Measurements from ENCODE around the gene PIPOX.
A peak's percentile ranks its signal among the peaks of the same experiment; 100 is the strongest.

PIPOX gene, protein sequence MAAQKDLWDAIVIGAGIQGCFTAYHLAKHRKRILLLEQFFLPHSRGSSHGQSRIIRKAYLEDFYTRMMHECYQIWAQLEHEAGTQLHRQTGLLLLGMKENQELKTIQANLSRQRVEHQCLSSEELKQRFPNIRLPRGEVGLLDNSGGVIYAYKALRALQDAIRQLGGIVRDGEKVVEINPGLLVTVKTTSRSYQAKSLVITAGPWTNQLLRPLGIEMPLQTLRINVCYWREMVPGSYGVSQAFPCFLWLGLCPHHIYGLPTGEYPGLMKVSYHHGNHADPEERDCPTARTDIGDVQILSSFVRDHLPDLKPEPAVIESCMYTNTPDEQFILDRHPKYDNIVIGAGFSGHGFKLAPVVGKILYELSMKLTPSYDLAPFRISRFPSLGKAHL

DNA sequence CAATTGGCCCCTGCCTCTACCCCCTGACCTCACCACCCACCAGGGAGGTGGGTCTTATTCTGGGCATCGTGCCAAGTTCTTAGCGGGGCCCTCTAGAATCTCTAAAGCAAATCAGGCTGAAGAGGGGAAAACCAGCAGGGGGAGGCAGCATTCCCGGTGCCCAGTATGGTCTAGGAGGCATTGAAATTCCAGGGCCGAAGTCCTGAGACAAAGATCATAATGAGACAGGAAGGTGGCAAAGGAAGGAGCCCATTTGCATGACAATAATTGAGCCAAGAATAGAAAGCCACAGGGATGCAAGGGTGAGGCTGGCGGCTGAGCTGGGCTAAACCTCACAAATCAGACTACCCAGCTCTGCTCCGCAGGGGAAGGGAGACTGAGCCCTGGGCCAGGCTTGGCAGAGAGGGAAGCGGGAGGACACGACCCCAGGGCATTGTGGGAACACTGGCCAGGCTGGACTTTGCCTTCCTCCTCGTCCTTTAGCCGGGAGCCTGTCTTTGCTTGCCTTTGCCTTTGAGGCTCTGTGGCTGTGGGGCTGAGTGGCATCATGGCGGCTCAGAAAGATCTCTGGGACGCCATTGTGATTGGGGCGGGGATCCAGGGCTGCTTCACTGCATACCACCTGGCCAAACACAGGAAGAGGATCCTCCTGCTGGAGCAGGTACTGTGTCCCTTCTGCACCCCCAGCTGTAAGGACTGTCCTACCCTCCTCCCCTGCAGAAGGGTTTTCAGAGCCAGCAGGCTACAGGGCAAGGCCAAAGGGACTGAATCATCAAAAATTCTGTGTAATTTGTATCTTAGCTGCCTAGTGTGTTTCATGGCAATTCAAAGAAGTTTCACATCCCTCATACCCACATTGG, at the start of gene PIPOX:
PIPOX (plus strand) TSS at position 463 of the 860 bp plus-strand sequence; CDS start at position 548, 85 bp downstream.
- peak; percentile 86 for DNase-seq

DNA sequence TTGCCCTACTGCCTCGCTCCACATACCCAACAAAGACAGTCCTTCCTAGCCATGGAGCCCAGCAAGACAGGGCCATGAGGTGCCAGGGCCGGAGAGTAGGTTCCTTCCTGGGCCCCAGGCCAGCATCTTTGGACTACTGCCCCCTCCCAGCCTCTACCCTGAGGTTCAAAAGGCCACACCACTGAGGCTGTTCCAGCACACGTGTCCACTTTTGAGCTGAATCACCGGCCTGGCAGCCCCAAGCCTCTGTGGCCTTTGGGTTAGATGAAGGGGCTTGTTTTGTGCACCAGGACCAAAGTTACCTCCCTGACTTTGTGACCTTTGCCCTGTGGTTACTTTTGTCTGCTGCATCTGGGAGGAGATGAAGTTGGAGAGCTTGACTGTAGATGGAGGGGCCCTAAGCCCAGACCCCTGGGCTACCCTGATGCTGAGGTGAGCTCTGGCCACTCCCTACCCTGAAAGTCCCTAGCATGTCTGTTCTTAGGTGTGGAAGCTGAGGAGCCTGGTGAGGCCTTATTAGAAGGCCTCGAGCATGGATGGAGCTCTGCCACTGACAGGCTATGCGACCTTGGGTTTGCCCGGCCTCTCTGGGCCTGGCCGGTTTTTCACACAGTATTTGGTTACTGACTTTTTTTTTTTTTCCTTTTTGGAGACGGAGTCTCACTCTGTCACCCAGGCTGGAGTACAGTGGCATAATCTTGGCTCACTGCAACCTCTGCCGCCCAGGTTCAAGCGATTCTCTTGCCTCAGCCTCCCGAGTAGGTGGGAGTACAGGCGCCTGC, 49.1 kb upstream of the PIPOX start:
- no peak for DNase-seq

DNA sequence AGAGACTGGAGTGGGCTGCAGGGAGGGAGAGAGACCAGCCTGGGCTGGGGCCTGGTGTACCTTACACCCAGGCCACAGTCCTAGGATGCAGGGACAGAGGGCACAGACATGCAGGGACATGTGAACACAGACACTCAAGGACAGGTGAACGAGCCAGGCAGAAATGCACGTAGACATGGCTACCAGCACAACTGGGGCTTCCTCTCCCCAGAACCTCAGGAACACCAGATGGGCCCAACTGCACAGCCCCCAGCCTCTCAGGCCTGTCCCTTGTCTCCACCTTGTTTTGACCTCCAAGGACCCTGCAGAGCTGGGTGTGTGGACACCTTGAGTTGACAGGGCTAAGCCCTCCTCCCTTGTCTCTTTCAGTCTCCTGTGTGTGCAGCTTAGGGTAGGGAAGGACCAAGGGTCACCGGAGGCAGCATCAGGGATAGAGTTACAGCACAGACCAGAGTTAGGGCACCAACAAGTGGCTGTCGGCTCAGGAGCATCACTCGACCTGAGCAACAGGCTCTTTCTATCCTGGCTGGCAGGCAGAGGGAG, 46.3 kb upstream of the PIPOX start:
- DNase-seq = no peak

DNA sequence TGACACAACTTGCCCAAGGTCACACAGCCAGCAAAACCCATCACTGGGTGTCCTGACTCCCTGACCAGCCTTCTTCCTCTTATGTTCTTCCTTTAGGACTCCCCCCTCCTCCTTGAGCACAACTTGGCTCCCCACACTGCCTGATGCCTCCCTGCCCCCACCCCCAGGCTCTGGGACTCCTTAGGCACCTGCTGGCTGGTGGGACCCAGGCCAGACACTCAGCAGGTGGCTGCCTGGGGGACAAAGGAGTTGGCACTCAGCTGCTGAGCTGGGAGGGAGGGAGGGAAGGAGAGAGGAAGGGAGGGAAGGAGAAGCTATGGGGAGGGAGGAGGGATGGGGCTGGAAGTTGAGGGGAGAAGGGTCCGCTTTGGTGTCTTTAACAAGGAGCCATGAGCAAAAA, 45.1 kb upstream of the PIPOX start:
- peak; percentile 89 for DNase-seq

DNA sequence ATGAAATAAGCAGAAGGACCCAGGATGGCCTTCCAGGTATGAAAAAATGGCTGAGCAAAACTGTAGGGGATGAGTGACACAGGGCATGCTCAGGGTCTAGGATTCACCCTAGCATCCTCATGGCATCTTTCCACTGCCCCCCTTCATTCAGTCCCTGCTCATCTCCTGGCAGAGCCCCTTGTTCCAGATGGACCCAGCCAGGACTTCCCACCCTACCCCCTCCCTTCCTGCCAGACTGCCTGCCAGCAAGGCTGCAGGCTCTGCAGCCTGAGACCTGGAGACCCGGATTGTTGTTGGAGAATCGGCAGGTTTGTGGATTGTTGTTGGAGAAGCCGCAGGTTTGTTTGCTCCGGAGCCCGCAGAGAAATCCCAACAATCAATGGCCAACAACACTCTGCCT, 43.7 kb upstream of the PIPOX start:
- no peak for DNase-seq

DNA sequence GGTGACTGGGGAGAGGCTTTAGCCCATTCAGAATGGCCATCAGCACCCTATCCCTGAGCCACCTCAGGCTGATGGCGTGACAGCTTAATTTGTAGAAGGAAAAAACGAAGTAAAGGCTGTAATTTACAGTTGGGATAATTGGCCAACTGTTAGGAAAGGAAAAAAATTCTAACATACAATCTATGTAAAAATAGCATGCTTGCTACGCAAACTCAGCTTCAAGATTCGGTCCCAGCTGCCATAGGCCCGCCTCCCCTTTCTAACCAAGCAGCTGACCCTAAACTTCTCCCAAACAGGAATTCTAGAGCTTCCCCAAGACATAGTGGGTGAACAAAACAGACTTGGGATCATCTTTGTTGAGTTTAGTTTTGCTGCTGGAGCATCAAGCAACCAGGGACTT, 42.0 kb upstream of the PIPOX start:
- DNase-seq = no peak

DNA sequence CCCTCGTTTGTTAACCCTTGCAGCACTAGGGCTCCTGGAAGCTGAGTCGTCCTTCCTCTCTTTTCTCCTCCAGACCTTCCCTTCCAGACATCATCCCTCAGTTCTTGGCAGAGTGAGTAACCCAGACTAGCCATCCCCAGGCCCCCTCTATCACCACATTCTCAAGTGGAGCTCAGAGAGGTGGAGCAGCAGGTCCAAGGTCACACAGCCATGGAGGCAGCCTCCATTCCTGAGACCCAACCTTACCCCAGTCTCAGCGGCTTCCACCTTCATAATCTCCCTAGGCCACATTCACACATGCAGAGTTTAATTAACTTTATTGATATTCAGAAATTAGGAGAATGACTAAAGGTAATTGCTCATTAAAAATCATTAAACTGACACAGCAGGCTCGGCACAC, 40.1 kb upstream of the PIPOX start:
- no peak for DNase-seq

DNA sequence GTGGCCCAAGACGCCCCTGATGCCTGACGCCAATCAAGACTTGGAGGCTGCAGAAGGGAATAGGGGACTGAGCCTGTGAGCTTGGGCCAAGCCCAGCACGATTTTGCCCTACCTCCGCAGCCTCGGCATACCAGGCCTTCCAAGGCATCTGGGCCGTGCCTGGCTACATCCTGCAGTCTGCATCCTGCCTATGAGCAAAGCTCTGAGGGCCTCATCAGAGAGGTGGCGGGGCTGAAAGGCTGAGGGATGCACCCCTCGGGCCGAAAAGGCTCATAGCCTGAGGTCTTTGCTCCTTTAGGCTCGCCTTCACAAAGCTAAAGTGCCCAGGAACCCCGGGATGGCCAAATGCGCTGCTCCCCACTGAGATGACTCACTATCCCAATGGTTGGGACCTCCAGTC, 39.7 kb upstream of the PIPOX start:
- no peak for DNase-seq

DNA sequence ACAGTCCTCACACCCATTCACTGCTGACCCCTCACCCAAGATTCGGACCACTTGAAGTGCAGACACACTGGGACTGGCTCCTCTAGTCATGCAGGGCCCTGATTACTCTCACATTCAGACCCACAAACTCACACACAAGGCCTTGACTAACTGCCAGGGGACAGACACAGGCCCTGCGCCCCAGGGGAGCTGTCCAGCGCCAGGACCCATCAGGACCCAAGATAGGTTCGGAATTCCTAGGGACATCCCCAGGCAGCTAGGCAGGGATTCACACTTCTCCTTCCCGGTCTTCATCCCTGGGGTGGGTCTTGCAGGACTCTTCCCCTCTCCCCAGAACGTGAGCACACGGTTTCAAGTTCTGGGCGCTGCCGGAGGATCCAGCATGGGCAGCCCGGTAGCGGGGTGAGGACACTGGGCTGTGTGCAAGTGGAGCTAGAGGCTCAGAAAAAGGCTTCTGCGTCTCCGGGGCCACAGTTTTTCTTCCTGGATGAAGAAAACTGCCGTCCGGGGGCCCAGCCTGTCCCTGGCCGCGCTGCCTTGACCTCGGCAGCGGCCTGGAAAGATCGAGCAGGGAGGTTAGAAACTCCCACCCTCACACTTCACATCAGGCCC, 38.8 kb upstream of the PIPOX start:
- DNase-seq = no peak

DNA sequence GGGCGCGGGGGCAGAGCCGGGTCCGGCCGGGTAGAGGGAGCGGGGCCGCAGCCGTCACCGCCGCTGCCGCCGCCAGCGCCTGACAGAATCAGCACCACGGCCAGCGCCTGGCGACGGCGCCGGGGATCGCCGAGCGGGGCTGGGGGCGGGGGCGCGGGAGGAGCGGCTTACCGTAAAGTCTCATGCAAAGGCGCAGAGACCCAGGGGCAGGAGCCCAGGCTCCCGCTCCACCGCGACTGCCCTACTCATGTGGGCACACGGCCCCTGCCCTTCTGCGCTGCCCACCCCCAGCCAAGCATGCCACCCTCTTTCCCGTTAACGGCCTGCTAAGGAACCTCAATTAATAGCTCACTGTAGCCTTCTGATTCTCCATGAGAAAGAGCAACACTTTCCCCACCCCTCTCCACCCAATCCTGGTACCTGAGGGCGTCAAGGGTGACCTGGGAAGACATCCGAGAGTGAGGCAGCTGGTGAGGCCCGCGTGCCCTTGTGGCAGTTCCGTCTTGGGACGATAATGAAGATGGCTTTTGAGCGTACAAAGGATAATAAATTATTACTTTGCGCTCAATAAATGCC, 36.9 kb upstream of the PIPOX start, which contains the start of gene SEZ6:
SEZ6 (minus strand) TSS at position 98 of the 576 bp plus-strand sequence. CDS start 164 bp downstream, outside the sequence.
- peak; percentile 77 for DNase-seq

DNA sequence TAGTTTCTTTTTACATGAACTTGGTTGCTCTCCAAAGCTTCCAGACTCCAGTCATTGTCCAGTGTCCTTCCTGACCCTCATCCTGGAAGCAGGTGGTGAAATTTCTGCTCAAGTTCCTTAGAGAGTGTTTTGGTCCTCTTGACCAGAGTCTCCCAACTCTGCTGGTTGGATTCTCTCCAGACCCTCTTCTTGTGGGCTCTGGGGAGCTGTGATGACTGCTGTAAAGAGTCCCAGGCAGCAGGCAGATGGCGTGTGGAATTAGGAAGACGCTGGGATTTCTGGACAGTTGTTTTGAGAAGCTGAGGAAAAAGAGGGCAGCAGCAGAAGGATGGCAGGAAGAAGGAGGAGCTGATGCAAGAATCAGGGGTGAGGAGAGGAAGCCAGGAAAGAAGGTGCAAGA, 35.5 kb upstream of the PIPOX start:
- DNase-seq = no peak

DNA sequence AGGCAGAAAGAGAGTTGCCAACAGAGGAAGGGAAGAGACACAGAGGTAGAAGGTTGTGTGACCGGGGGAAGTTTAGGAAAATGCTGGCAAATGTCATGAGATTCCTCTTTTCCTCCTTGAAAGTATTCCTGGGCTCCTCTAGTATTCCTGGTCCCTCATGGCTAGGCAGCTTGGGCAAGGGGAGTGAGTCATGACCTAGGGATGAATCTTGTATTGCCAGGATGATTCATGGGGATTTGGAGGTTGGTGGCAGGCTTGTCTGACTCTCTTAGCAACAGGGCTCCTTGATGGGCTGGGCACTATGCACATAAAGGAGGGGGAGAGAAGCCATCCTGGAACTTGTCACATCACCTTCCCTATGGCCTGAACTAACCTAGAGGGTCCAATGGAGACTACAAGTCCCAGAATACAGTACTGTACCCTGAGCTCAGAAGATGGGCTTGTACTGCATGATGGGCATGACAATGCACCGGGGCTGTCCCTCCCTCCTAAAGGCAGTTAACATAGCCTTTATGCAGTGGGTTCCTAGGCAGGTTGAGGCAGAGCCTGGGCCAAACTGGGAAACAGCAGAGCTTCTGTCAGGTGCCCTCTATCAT, 35.0 kb upstream of the PIPOX start:
- DNase-seq = no peak

DNA sequence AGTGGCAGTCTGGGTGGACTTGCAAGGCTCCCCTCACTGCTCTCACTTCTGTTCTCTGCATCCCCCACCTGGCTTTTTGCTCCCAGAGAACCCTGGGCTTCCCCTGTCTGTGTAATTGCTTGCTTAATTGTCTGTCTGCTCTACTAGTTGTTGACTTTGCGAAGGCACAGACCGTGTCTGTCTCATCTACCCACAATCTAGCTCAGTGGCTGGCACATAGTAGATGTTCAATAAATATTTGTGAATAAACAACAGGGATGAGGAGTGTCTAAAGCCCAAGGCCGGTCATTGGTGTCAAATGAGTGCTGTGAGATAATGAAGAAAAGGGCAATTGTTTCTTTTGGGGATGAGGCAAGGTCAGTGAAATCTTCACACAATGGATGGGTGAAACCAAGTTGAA, 34.4 kb upstream of the PIPOX start:
- no peak for DNase-seq

DNA sequence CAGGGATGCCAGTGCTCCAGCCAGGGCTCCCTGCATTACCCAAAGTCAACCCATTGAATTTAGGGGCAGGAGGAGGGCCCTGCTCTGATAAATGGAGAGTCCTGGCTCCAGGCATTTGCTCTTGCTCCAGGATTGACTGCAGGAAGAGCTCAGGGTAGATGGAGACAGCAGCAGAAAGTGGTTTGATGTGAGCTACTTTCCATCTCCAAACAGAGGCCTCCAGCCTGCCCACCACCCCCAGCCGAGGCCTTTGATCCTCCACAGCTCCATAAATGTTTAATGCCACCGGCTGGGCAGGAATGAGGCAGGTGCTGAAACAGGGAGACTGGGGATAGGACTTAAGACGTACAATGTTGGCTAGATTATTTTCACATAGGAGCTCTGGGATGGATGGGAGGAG, 32.8 kb upstream of the PIPOX start:
- no peak for DNase-seq

DNA sequence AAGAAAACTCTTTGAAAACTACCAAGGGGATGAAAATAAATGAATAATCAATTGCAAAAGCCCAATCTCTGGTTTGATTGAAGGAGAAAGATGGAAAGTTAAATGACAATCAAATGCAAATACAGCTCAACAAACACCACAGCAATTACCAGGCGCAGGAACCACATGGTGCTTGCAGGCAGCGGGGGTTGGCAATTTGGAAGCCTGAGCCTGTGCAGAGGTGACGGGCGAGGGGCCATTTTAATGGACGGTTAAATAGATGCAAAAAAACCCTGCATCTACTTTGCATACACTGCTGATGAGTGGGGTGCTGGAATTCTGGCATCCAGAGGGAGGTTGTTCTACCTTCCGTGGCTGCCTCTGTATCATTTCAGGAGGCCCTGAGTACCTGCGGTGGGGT, 32.4 kb upstream of the PIPOX start:
- DNase-seq = no peak

DNA sequence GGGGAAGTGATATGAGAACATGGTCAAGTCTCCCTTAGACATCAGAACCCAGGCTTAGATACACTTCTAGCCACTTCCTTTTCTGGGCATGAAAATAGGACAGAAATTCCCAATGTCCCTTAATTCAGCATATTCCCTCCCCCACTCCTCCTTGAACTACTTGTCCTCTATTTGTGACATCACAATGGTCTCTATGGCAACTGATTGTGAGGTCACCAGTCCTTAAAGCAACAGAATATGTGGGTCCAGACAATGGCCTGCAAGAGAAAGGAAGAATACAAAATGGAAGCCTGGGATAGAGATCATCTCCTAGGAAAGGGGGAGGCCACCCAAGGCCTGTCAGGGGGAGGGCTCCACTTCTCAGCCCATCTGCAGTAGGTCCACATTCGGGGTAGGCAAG, 30.4 kb upstream of the PIPOX start:
- no peak for DNase-seq

DNA sequence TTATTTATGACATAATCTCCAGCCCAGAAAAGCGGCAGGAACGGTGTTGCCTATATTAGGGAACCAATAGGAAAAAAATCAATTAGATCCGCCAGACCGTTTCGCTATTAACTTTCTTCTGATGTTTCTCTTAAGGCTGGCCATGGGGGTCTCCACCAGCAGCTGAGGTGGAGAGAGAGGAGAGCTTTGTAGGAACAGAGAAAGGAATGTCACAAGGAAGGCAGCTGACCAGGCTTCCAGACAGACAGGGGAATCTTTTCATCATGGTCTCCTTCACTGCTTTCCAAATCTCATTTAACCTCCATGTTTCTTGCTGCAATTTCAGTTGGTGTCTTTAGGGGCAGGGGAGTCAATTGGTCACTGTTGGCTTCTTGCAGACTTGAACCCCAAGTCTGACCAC, 28.2 kb upstream of the PIPOX start:
- DNase-seq = no peak

DNA sequence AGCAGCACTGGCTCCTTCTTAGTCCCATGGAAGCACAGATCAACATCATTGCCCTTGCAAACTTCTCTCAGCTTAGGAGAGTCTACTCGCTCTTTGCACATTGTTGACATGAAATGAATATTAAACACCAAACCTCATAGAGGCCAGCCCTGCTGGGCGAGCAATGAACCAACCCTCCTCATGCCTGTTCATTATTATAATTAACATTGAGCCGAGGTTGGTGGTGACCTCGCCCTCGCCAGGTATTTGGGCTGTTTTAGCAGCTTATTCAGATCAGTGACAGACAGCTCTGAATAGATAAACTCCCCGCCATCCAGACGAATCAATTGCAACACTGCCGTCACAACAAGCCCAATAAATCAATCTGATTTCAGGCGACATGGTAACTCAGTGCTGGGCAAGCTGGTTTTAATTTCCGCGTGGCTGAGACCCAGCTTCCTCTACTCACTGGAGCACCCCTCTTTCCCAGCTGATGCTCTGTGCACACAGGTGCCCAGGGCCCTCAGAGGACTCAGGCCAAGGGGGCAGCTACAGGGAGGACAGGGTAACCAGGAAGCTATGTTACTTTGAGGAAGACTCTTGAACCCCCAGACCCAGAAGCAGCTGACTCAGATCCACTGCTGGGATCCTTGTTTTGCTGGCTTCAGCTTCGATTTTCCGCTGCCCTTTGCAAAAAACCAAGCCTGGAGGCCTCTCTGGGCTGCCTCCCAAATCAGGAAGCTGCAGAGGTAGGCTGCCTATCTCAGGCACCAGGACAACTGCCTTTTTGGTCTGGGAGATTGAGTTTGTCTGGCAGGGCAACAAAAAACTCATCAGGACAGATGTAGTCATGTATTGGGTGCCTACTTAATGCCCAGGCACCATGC, 26.4 kb upstream of the PIPOX start:
- DNase-seq = no peak

DNA sequence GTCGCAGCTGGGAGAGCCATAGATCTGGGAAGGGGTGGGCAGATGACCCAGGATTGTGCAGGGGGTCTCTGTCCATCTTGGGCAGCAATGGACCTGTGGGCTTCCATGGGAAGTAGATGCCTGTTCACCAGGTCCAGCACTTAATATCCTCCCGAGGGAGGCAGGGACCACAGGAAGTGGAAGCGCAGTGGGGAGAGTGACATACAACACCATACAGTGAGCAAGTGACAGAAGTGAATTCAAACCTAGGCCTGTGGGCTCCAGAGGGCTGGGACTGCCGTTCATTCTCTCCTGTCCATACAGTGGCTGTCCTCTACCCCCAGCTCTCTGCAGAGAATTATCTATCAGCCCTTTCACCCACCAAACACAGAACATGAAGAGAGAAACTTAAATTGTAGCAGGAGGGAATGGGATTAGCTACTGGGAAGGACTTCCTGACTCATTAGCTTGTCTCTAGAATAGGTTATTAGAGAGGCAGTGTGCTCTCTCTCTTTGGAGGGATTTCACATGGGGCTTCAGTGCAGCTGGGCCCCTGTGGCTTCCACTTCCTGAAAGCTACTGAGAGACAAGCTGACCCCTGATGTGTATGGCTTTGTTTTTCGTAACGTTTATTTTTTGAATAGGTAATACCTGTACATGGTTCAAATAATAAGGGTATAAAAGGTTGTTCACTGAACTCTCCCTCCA, 24.0 kb upstream of the PIPOX start:
- DNase-seq = no peak
